Measurements from ENCODE around the gene SPRED2.

Gene SPRED2

DNA sequence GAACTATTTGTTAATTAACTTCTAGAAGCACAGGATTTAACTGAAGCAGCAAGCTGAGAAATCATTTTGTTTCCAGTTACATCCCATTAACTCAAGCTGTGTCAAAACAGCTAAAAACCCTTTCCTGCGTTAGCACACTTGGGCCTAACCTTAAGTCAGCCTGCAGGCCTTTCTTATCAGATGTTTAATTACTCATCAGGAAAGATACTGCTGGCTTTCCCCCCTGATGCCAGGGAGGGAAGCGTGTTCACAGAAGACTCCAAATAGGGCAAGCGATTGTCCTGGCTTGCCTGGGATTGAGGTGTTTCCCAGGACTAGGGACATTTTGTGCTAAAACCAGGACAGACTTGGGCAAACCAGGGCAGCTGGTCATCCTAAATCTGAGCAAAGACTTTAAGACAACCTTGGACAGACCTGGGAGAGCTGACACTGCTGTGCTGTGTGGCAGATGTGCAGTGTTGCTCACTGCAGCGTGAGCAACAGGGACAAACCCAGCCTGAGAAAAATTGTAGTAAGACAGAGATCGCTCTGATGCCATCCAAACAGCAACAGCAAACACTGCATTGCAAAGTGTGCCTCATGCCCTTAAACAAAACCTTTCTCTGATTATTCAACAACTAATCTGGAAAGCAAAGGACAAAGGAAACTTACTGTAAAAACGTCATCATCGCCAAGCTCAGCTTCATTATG is 100.9 kb downstream of the SPRED2 start (continued):
- TF ChIP-seq, protein P1, sequence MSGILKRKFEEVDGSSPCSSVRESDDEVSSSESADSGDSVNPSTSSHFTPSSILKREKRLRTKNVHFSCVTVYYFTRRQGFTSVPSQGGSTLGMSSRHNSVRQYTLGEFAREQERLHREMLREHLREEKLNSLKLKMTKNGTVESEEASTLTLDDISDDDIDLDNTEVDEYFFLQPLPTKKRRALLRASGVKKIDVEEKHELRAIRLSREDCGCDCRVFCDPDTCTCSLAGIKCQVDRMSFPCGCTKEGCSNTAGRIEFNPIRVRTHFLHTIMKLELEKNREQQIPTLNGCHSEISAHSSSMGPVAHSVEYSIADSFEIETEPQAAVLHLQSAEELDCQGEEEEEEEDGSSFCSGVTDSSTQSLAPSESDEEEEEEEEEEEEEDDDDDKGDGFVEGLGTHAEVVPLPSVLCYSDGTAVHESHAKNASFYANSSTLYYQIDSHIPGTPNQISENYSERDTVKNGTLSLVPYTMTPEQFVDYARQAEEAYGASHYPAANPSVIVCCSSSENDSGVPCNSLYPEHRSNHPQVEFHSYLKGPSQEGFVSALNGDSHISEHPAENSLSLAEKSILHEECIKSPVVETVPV (CRISPR knock-in tag; IDR thresholded peaks at IDR 0.05), result no peak
- TF ChIP-seq GLIS3 (CRISPR knock-in tag; IDR thresholded peaks at IDR 0.05) (no peak), ZNF8 (CRISPR knock-in tag; IDR thresholded peaks at IDR 0.05) (no peak)

DNA sequence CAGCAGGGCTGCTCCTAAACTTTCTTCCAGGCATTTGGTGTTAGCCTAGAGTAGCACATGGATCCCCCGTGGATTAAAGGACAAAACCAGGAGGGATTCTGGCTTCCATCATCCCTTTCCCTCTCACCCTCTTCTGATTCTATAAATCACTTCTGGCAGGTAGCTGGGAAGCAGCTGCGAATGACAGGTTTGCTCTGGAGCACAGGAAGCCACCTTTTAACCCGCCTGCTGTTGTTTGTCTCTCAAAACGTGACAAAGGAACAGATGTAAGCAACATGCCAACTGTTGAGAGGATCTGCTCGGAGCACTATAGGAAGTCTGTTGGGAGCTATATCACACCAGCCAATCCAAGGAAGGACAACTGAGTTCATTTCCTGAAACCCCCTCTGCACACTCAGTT is 102.9 kb downstream of the SPRED2 start:
- ATAC-seq, result no peak
- TF ChIP-seq BACH2 (CRISPR knock-in tag; IDR thresholded peaks at IDR 0.05; ENCODE audit: borderline replicate concordance) (no peak), TCF4 (CRISPR knock-in tag; IDR thresholded peaks at IDR 0.05; ENCODE audit: borderline replicate concordance) (no peak), ISL1 (CRISPR knock-in tag; IDR thresholded peaks at IDR 0.05) (no peak), ZNF565 (CRISPR knock-in tag; conservative IDR thresholded peaks at IDR 0.05; ENCODE audit: low read depth) (no peak), ZFP30 (CRISPR knock-in tag; IDR thresholded peaks at IDR 0.05) (no peak), SNAI2 (CRISPR knock-in tag; IDR thresholded peaks at IDR 0.05) (no peak), ZNF70 (CRISPR knock-in tag; IDR thresholded peaks at IDR 0.05) (no peak)
- TF ChIP-seq, protein P2, sequence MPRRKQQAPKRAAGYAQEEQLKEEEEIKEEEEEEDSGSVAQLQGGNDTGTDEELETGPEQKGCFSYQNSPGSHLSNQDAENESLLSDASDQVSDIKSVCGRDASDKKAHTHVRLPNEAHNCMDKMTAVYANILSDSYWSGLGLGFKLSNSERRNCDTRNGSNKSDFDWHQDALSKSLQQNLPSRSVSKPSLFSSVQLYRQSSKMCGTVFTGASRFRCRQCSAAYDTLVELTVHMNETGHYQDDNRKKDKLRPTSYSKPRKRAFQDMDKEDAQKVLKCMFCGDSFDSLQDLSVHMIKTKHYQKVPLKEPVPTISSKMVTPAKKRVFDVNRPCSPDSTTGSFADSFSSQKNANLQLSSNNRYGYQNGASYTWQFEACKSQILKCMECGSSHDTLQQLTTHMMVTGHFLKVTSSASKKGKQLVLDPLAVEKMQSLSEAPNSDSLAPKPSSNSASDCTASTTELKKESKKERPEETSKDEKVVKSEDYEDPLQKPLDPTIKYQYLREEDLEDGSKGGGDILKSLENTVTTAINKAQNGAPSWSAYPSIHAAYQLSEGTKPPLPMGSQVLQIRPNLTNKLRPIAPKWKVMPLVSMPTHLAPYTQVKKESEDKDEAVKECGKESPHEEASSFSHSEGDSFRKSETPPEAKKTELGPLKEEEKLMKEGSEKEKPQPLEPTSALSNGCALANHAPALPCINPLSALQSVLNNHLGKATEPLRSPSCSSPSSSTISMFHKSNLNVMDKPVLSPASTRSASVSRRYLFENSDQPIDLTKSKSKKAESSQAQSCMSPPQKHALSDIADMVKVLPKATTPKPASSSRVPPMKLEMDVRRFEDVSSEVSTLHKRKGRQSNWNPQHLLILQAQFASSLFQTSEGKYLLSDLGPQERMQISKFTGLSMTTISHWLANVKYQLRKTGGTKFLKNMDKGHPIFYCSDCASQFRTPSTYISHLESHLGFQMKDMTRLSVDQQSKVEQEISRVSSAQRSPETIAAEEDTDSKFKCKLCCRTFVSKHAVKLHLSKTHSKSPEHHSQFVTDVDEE (CRISPR knock-in tag; IDR thresholded peaks at IDR 0.05), result no peak

DNA sequence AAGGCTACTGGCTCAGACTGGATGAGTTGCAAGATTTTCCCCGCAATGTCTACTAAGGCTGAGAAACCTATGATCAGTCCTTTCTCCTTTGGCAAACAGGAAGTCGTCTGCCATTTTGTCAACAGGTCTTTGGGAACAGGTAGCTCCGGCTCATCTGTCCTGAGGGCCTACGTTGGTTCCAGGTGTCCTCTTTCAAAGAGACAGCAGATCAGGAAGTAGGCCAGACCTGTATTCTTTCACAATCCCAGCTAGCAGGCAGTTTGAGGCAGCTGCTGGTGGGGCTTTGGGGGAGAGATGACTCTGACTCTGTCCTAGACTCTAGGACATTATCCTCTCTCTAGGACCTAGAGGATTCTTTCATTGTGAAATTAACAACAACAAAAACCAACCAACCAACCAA is 106.1 kb downstream of the SPRED2 start:
- TF ChIP-seq BACH2 (CRISPR knock-in tag; IDR thresholded peaks at IDR 0.05; ENCODE audit: borderline replicate concordance), result no peak
- no peak for TF ChIP-seq TOX (CRISPR knock-in tag; IDR thresholded peaks at IDR 0.05; ENCODE audit: borderline replicate concordance)
- TF ChIP-seq, protein P3, sequence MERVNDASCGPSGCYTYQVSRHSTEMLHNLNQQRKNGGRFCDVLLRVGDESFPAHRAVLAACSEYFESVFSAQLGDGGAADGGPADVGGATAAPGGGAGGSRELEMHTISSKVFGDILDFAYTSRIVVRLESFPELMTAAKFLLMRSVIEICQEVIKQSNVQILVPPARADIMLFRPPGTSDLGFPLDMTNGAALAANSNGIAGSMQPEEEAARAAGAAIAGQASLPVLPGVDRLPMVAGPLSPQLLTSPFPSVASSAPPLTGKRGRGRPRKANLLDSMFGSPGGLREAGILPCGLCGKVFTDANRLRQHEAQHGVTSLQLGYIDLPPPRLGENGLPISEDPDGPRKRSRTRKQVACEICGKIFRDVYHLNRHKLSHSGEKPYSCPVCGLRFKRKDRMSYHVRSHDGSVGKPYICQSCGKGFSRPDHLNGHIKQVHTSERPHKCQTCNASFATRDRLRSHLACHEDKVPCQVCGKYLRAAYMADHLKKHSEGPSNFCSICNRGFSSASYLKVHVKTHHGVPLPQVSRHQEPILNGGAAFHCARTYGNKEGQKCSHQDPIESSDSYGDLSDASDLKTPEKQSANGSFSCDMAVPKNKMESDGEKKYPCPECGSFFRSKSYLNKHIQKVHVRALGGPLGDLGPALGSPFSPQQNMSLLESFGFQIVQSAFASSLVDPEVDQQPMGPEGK (CRISPR knock-in tag; IDR thresholded peaks at IDR 0.05; ENCODE audit: borderline replicate concordance), result no peak
- no peak for TF ChIP-seq ZNF565 (CRISPR knock-in tag; conservative IDR thresholded peaks at IDR 0.05; ENCODE audit: low read depth)
- no peak for TF ChIP-seq ZFP30 (CRISPR knock-in tag; IDR thresholded peaks at IDR 0.05)
- no peak for TF ChIP-seq ISL1 (CRISPR knock-in tag; IDR thresholded peaks at IDR 0.05)
- TF ChIP-seq CSDC2 (CRISPR knock-in tag; IDR thresholded peaks at IDR 0.05), result no peak
- no peak for TF ChIP-seq ZNF8 (CRISPR knock-in tag; IDR thresholded peaks at IDR 0.05)
- ATAC-seq, result no peak

DNA sequence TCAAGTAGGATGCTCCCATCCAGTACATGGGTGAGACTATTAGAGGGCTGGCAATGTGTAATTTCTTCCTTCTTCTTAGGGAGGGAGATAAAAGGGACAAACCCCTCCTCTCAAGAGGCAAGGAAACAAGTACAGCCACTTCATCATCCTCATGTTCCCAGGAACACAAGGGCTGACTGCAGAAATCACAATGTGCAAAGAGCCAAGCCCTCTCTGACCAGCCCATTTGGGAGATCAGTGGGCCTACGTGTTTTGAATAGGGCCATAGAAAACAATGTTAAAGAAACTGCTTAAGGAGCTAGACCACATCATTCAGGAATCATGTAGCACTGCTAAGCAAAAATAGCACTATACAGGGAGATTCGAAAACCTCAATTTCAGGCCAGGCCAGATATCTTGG is 107.3 kb downstream of the SPRED2 start:
- TF ChIP-seq TOX (CRISPR knock-in tag; IDR thresholded peaks at IDR 0.05; ENCODE audit: borderline replicate concordance) (no peak), TCF4 (CRISPR knock-in tag; IDR thresholded peaks at IDR 0.05; ENCODE audit: borderline replicate concordance) (no peak), ZNF565 (CRISPR knock-in tag; conservative IDR thresholded peaks at IDR 0.05; ENCODE audit: low read depth) (no peak), ZC3H10 (CRISPR knock-in tag; IDR thresholded peaks at IDR 0.05) (no peak), ZNF70 (CRISPR knock-in tag; IDR thresholded peaks at IDR 0.05) (no peak), CSDC2 (CRISPR knock-in tag; IDR thresholded peaks at IDR 0.05) (no peak), ISL1 (CRISPR knock-in tag; IDR thresholded peaks at IDR 0.05) (no peak), SNAI2 (CRISPR knock-in tag; IDR thresholded peaks at IDR 0.05) (no peak), OSR1 (CRISPR knock-in tag; IDR thresholded peaks at IDR 0.05) (no peak), PPARA (CRISPR knock-in tag; IDR thresholded peaks at IDR 0.05; ENCODE audit: borderline replicate concordance) (no peak)
- TF ChIP-seq, protein P1 (CRISPR knock-in tag; IDR thresholded peaks at IDR 0.05), result no peak
- TF ChIP-seq, protein P3 (CRISPR knock-in tag; IDR thresholded peaks at IDR 0.05; ENCODE audit: borderline replicate concordance), result no peak
- TF ChIP-seq, protein P4, sequence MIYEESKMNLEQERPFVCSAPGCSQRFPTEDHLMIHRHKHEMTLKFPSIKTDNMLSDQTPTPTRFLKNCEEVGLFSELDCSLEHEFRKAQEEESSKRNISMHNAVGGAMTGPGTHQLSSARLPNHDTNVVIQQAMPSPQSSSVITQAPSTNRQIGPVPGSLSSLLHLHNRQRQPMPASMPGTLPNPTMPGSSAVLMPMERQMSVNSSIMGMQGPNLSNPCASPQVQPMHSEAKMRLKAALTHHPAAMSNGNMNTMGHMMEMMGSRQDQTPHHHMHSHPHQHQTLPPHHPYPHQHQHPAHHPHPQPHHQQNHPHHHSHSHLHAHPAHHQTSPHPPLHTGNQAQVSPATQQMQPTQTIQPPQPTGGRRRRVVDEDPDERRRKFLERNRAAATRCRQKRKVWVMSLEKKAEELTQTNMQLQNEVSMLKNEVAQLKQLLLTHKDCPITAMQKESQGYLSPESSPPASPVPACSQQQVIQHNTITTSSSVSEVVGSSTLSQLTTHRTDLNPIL (CRISPR knock-in tag; IDR thresholded peaks at IDR 0.05; ENCODE audit: low read depth), result no peak
- no peak for ATAC-seq

Data from SK-N-SH treated with all-trans-retinoic acid at 6 μM for 48 hours (cell line).